A673 (cell line): ENCODE measurements around the gene ZNF827.

Experiments used
- CTCF ChIP-seq: fragments of 300-800, 200-600 bp; sonication (generic); conservative IDR thresholded peaks from 2 replicates; pipeline ENCODE4 v1.5.1; 2017; ENCODE audit warnings: low read depth, mild to moderate bottlenecking, antibody characterized with exemption, low read length, moderate library complexity, mixed read lengths
- EZH2 ChIP-seq: fragments of 200-600 bp; sonication (generic); IDR thresholded peaks from 2 replicates; pipeline ENCODE4 v1.6.1; 2017; ENCODE audit warnings: borderline replicate concordance, low read depth, mild to moderate bottlenecking, mixed read lengths, antibody characterized with exemption, low read length; ENCODE audit not compliant: poor library complexity, severe bottlenecking

- TF ChIP-seq CTCF: no peak
- no peak for TF ChIP-seq EZH2
Measured at GRCh38 chr4:145821766-145822165, 116.9 kb downstream of the ZNF827 start.
